RWPE2 (cell line): ENCODE measurements around the gene UGT2B7.

Experiments
- ATAC-seq: fragments of 200-7000 bp; cut with Tn5 transposase; 3 replicates; pipeline ENCODE4 v1.9.1; 2021; ENCODE audit warnings: low read depth
- DNase-seq: peaks from one replicate; pipeline ENCODE4 v3.0.0-alpha.2; 2020; ENCODE audit warnings: low spot score
- H3K27ac ChIP-seq: fragments of 450-650 bp; 2 replicates; pipeline ENCODE4 v1.5.1; 2017; ENCODE audit warnings: mild to moderate bottlenecking; ENCODE audit not compliant: poor library complexity, severe bottlenecking
- H3K27me3 ChIP-seq: fragments of 250-450 bp; sonication (Bioruptor Pico); 2 replicates; pipeline ENCODE4 v1.5.1; 2021; ENCODE audit warnings: mild to moderate bottlenecking, moderate library complexity; ENCODE audit not compliant: insufficient read depth, poor library complexity, severe bottlenecking
- H3K36me3 ChIP-seq: fragments of 250-450 bp; sonication (Bioruptor Pico); 2 replicates; pipeline ENCODE4 v1.5.1; 2020; ENCODE audit warnings: low read depth, mild to moderate bottlenecking, moderate library complexity
- H3K4me1 ChIP-seq: fragments of 250-450 bp; sonication (Bioruptor Pico); 2 replicates; pipeline ENCODE4 v1.5.1; 2021; ENCODE audit warnings: mild to moderate bottlenecking, moderate library complexity; ENCODE audit not compliant: insufficient read depth, poor library complexity, severe bottlenecking
- H3K4me3 ChIP-seq: fragments of 250-450 bp; sonication (Bioruptor Pico); 2 replicates; pipeline ENCODE4 v1.5.1; 2021; ENCODE audit warnings: mild to moderate bottlenecking, moderate library complexity; ENCODE audit not compliant: severe bottlenecking
- H3K9me3 ChIP-seq: fragments of 250-450 bp; sonication (Bioruptor Pico); 2 replicates; pipeline ENCODE4 v1.5.1; 2021; ENCODE audit warnings: mild to moderate bottlenecking, moderate library complexity; ENCODE audit not compliant: severe bottlenecking
- TF ChIP-seq, protein P1 (sequence below): fragments of 450-650 bp; IDR thresholded peaks from one replicate; pipeline ENCODE4 v1.5.1; 2017; ENCODE audit warnings: mild to moderate bottlenecking, moderate library complexity; ENCODE audit not compliant: poor library complexity, severe bottlenecking

Gene UGT2B7

DNA sequence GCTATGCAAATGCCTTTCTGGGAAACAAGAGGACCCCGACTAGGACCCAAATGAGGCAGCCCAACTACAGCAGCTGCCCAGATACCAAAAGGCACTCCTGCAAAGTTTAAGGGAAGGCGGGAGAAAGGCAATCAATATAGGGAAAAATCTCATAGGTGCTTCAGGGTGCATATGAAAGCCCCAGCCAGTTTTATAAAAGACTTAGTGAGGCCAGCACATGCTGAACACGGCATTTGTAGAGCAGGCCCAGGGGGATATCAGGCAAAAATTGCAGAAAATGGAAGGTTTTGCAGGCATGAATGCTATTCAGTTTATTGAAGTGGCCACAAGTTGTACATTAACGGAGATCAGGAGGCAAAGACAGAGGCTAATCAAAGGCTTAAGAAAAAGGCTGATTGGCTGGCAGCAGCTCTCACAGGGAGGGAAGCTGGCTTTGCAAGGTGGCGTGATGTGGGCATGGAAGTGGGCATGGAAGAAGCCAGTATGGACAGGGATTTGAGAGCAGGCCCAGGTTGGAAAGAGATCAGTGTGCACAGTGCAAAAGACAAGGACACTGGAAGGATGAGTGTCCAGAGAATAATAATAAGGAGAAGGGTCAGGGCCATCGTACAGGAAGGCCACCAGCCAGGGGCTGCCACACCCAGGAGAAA is 37.7 kb upstream of the UGT2B7 start:
- H3K9me3 ChIP-seq = no peaks in the 10 kb centered on the region
- DNase-seq = no peak
- H3K4me3 ChIP-seq = no peak overlapping the region
- no peak for ATAC-seq
- H3K4me1 ChIP-seq = peaks cover 8% of the 10 kb centered on the region
- no peak overlapping the region for H3K27ac ChIP-seq
- H3K36me3 ChIP-seq = no peaks in the 10 kb centered on the region
- TF ChIP-seq, protein P1, sequence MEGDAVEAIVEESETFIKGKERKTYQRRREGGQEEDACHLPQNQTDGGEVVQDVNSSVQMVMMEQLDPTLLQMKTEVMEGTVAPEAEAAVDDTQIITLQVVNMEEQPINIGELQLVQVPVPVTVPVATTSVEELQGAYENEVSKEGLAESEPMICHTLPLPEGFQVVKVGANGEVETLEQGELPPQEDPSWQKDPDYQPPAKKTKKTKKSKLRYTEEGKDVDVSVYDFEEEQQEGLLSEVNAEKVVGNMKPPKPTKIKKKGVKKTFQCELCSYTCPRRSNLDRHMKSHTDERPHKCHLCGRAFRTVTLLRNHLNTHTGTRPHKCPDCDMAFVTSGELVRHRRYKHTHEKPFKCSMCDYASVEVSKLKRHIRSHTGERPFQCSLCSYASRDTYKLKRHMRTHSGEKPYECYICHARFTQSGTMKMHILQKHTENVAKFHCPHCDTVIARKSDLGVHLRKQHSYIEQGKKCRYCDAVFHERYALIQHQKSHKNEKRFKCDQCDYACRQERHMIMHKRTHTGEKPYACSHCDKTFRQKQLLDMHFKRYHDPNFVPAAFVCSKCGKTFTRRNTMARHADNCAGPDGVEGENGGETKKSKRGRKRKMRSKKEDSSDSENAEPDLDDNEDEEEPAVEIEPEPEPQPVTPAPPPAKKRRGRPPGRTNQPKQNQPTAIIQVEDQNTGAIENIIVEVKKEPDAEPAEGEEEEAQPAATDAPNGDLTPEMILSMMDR = no peak
- no peaks in the 10 kb centered on the region for H3K27me3 ChIP-seq

DNA sequence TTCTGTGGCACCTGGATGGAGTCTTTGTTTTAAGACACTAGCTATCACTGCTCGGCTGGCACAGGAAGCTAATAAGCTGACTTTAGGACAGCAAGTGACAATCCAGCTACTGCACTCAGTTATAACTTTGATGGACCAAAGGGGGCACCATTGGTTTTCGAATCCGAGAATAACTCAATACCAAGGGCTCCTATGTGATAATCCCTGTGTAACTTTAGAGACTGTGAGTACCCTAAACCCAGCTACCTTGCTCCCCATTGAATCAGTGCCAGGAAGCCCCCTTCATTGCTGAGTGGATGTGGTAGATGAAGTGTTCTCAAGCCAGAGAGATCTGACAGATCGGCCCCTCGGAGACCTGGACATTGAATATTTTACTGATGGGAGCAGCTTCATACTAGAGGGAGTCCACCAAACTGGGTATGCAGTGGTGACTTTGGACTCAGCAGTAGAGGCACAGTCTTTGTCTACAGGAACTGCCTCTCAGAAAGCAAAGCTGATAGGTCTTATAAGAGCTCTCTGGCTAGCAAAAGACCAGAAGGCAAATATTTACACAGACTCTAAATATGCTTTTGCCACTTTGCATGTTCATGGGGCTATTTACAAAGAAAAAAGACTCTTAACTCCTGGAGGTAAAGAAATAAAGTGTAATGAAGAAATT is 35.5 kb upstream of the UGT2B7 start:
- Histone ChIP-seq H3K4me3 (no peak overlapping the region), H3K36me3 (no peaks in the 10 kb centered on the region), H3K27ac (no peak overlapping the region), H3K4me1 (no peaks in the 10 kb centered on the region), H3K9me3 (no peaks in the 10 kb centered on the region), H3K27me3 (no peaks in the 10 kb centered on the region)
- DNase-seq = no peak
- TF ChIP-seq, protein P1 = no peak
- no peak for ATAC-seq

DNA sequence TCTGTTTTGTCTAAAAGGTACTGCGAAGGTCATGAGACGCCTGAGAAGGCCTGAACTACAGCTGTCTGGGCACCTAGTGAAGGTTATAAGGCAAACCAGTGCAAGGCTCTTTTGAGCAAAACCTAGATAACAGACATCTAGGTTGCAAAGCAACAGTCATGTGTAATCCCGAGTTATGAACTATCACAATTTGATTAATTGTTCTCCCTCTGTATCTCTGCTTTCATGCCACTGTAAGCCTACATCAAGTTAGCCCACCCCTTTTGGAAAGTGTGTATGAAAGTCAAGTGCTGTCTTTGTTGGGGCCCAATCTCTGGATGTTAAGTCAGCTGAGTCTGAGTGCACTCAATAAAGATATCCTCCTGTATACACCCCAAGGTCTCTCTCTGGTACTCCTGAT is 31.9 kb upstream of the UGT2B7 start:
- no peak overlapping the region for H3K4me3 ChIP-seq
- H3K36me3 ChIP-seq = no peaks in the 10 kb centered on the region
- no peaks in the 10 kb centered on the region for H3K4me1 ChIP-seq
- H3K27me3 ChIP-seq = no peaks in the 10 kb centered on the region
- H3K9me3 ChIP-seq = no peaks in the 10 kb centered on the region
- ATAC-seq (no peak), DNase-seq (no peak)
- H3K27ac ChIP-seq = no peak overlapping the region
- TF ChIP-seq, protein P1 = no peak

DNA sequence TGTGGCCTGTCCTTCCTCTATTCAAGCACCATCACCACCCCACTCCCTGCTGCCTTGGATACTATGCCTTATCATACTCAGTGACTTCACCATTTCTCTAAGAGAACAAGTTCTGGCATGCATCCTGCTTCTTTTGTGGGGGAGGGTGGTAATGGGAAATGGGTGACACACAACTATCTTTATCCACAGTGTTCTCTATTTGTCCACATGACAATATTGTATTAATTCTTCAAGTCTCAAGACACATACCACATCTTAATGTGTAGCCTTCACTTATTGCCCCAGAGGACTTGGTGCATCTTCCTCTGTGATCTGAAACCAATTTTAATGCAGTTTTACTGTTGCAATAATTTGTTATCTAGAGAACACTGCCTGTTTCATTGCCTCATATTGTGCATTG is 29.3 kb upstream of the UGT2B7 start:
- H3K4me3 ChIP-seq = no peak overlapping the region
- H3K27me3 ChIP-seq = no peaks in the 10 kb centered on the region
- no peaks in the 10 kb centered on the region for H3K4me1 ChIP-seq
- ATAC-seq (0 out of 3 replicates have a peak, but pooled peaks have one; percentile 23), DNase-seq (no peak)
- no peak overlapping the region for H3K27ac ChIP-seq
- TF ChIP-seq, protein P1 = no peak
- no peaks in the 10 kb centered on the region for H3K9me3 ChIP-seq
- no peaks in the 10 kb centered on the region for H3K36me3 ChIP-seq

DNA sequence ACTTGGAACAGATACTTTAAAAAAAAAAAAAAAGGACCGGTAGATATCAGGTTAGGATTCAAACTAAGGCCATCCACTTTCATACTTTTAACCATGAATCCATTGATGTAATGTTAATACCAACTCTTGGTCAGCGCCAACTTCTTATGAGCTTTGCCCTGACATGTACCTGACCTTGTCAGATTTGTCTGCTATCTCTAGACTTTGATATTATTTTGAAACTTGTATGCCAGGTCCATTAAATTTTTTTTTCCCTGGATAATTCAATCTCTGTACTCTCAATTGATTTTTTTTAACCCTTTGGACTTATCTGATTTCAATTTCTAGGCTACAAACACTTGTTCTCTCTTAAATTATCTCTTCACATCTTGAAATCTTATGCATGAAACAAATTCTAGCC is 27.2 kb upstream of the UGT2B7 start:
- Histone ChIP-seq H3K36me3 (no peaks in the 10 kb centered on the region), H3K4me1 (no peaks in the 10 kb centered on the region), H3K27me3 (no peaks in the 10 kb centered on the region), H3K27ac (no peak overlapping the region), H3K4me3 (no peak overlapping the region), H3K9me3 (no peaks in the 10 kb centered on the region)
- no peak for ATAC-seq
- TF ChIP-seq, protein P1 = no peak
- no peak for DNase-seq
